GM12878 (cell line): ENCODE measurements around the gene NSMCE1.

ENCODE experiments used
- BHLHE40 ChIP-seq, 2 experiments: fragments of 450-650 bp in 1 of 2; IDR thresholded peaks; 2 replicates each; pipeline ENCODE4 v1.6.1; 2011 to 2017; ENCODE audit warnings: low read depth in 2 of 2, borderline replicate concordance in 1 of 2, improper control_type of control experiment in 1 of 2, low read length in 1 of 2, mild to moderate bottlenecking in 1 of 2
- CREM ChIP-seq: IDR thresholded peaks from 2 replicates; pipeline ENCODE4 v1.6.1; 2014; ENCODE audit warnings: antibody characterized with exemption, low read depth
- ESRRA ChIP-seq: IDR thresholded peaks from 2 replicates; pipeline ENCODE4 v1.6.1; 2012; ENCODE audit warnings: mild to moderate bottlenecking, low read length, improper control_type of control experiment
- MAX ChIP-seq: IDR thresholded peaks from 2 replicates; pipeline ENCODE4 v1.6.1; 2012; ENCODE audit warnings: low read depth, low read length, improper control_type of control experiment
- NRF1 ChIP-seq: conservative IDR thresholded peaks from 2 replicates; pipeline ENCODE4 v1.6.1; 2011; ENCODE audit warnings: mild to moderate bottlenecking, low read depth, low read length, improper control_type of control experiment
- POLR2A ChIP-seq: IDR thresholded peaks from 2 replicates; pipeline ENCODE4 v1.6.1; 2011; ENCODE audit warnings: low read depth, mild to moderate bottlenecking, low read length
- RAD21 ChIP-seq: IDR thresholded peaks from 2 replicates; pipeline ENCODE4 v1.6.1; 2011; ENCODE audit warnings: mild to moderate bottlenecking, low read depth, low read length, moderate library complexity; ENCODE audit not compliant: insufficient read depth
- USF2 ChIP-seq: IDR thresholded peaks from 2 replicates; pipeline ENCODE4 v1.6.1; 2011; ENCODE audit warnings: low read depth, low read length, improper control_type of control experiment, borderline replicate concordance
- ZNF592 ChIP-seq: fragments of 450-650 bp; IDR thresholded peaks from 2 replicates; pipeline ENCODE4 v1.6.1; 2017; ENCODE audit warnings: mild to moderate bottlenecking, moderate library complexity
- TF ChIP-seq, protein P1 (sequence below): fragments of 450-650 bp; conservative IDR thresholded peaks from 2 replicates; pipeline ENCODE4 v1.6.1; 2017; ENCODE audit warnings: mild to moderate bottlenecking, moderate library complexity

DNA sequence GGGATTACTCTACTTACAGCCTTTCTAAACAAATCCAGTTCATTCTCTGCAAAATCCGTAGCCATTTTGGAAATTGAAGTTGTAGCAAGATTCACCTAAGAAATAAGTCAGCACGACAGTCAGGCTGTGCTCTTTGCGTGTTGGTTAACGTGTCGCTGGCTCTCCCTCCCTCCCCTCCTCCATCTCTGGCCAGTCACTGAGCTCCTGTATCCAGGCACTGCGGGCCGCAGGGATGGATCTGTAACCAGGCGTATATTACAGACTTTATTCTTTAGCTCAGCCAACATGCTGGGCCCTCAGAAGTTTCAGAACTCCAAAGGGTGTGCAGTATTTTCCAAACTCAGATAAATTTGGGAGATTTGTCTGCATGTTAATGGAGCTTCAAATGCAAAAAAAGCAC is 34.4 kb downstream of the NSMCE1 start:
- TF ChIP-seq ESRRA (no peak), ZNF592 (no peak), RAD21 (no peak), POLR2A (no peak), NRF1 (no peak), MAX (no peak), USF2 (no peak), CREM (no peak), BHLHE40 (IDR thresholded peaks at IDR 0.05; ENCODE audit: borderline replicate concordance in 1 of 2, low read depth in 2 of 2, low read length in 1 of 2) (no peak)
- TF ChIP-seq, protein P1, sequence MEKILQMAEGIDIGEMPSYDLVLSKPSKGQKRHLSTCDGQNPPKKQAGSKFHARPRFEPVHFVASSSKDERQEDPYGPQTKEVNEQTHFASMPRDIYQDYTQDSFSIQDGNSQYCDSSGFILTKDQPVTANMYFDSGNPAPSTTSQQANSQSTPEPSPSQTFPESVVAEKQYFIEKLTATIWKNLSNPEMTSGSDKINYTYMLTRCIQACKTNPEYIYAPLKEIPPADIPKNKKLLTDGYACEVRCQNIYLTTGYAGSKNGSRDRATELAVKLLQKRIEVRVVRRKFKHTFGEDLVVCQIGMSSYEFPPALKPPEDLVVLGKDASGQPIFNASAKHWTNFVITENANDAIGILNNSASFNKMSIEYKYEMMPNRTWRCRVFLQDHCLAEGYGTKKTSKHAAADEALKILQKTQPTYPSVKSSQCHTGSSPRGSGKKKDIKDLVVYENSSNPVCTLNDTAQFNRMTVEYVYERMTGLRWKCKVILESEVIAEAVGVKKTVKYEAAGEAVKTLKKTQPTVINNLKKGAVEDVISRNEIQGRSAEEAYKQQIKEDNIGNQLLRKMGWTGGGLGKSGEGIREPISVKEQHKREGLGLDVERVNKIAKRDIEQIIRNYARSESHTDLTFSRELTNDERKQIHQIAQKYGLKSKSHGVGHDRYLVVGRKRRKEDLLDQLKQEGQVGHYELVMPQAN, result no peak
